ENCODE measurements around the gene CCNJ. TPM values are rescaled to one million over a fixed set of nuclear protein-coding genes. Genes with fewer than 3 reads are reported as not detected.

Gene CCNJ
- total and polyA plus RNA-seq, 2 of the 13 experiments (the other 11 are each of a cell fraction or from before 2014, with no cell fraction given) = 14.1 to 21.5 TPM

DNA sequence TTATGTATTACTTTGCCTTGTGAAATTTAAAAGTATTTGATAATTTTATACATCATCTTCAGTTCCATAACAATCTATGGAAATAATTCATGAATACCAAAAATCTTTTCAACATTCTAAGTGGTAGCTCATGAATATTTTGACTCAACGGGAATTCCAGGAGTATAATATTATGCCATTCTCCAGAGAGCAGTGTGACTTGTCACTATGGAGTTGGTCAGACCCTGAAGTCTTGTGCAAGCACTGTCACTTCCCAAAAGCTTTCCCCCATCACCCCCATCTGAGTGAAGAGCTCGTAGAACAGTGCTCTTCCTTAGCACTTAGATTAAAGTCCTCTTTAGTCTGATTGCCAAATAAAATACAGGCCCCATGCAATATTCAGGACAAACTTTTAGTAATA, 29.4 kb upstream of the CCNJ start (continued):
- TF ChIP-seq TCF7 (IDR thresholded peaks at IDR 0.05; ENCODE audit: low read depth) = no peak

DNA sequence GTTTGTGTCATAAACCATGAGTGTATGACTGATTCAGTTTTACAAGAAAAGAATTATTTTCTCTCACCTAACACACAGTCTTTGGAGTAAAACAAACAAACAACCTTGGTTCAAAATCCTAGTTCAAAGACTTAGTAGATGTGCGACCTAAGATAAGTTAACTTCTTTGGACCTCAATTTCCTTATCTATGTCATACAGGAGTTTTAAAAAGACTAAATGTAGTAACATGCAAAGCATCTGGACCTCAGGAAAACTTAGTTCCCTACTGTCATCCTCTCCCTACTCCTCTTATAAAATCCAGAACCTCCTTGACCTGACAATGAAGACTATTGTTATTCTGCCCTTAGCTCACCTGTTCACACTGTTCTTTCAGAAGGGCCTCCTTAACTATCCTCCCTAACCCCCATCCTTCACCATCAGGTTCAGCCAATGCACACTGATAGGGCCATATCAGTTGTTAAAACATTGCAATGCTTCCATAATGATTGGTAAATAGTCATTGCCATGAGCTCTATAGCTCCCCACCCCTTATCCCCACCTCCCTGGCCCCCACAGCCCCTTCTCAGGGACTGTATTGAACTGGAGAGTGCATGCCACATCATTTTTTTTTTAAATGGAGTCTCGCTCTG, 28.8 kb upstream of the CCNJ start:
- intact Hi-C loops (cut with micrococcal nuclease; ENCODE audit: unreplicated experiment) (no loop called here), in situ Hi-C loops (cut with HindIII; ENCODE audit: extremely low pct_ligation_motif_present, low pct_unique_long_range_greater_than_20kb) (loop anchor here (5.0 kb wide), 2 partner anchors 283 to 323 kb away; no protein-coding TSS in a partner anchor)
- Histone ChIP-seq H2AFZ (ENCODE audit: low read length) (no peak overlapping the region), H3K27ac (ENCODE audit: extremely low read length, insufficient read depth, low read length) (no peak overlapping the region), H3K9me3 (ENCODE audit: low read length) (no peaks in the 10 kb centered on the region), H3K36me3 (replicated peaks in 1 of 2; ENCODE audit: control insufficient read depth in 1 of 2, insufficient read depth in 2 of 2, low read length in 2 of 2) (no peaks in the 10 kb centered on the region), H4K20me1 (ENCODE audit: insufficient read depth, low read length) (no peaks in the 10 kb centered on the region), H3K4me2 (ENCODE audit: low read depth, low read length) (no peak overlapping the region), H3K79me2 (ENCODE audit: insufficient read depth, low read length) (no peaks in the 10 kb centered on the region), H3K9ac (ENCODE audit: insufficient read depth, low read depth, low read length) (no peak overlapping the region), H3K27me3 (ENCODE audit: control insufficient read depth in 1 of 2, insufficient read depth in 2 of 2, low read length in 2 of 2) (no peaks in the 10 kb centered on the region), H3K4me3 (replicated peaks in 1 of 3; ENCODE audit: insufficient read depth in 1 of 3, low read depth in 2 of 3, low read length in 3 of 3) (no peak overlapping the region), H3K4me1 (ENCODE audit: insufficient read depth, low read length) (no peaks in the 10 kb centered on the region)
- ChIA-PET CTCF (ENCODE audit: low intra/inter-chr PET ratio, low total read pairs) (no interaction called here), POLR2A (no interaction called here)
- no TSS peak for BruUV-seq (replicated peaks)
- DNase-seq (ENCODE audit: low spot score) (no peak), FAIRE-seq (no peak), ATAC-seq (no peak)
- TF ChIP-seq SNAPC2 (CRISPR knock-in tag; IDR thresholded peaks at IDR 0.05) (no peak), HOXA3 (CRISPR knock-in tag; IDR thresholded peaks at IDR 0.05) (no peak), ZNF260 (CRISPR knock-in tag; IDR thresholded peaks at IDR 0.05; ENCODE audit: borderline replicate concordance, low read depth) (no peak), ZNF616 (CRISPR knock-in tag; IDR thresholded peaks at IDR 0.05; ENCODE audit: low read depth) (no peak), ARNT2 (CRISPR knock-in tag; IDR thresholded peaks at IDR 0.05; ENCODE audit: low read depth) (no peak), IRF2 (CRISPR knock-in tag; IDR thresholded peaks at IDR 0.05) (no peak), ZNF547 (CRISPR knock-in tag; IDR thresholded peaks at IDR 0.05) (no peak), ZFP36L2 (CRISPR knock-in tag; IDR thresholded peaks at IDR 0.05) (no peak), ZNF713 (CRISPR knock-in tag; IDR thresholded peaks at IDR 0.05) (no peak), SP5 (CRISPR knock-in tag; IDR thresholded peaks at IDR 0.05; ENCODE audit: borderline replicate concordance, low read depth) (no peak), ZFP36 (IDR thresholded peaks at IDR 0.05; ENCODE audit: borderline replicate concordance, low read depth, low read length, partially characterized antibody) (no peak), SP2 (CRISPR knock-in tag; IDR thresholded peaks at IDR 0.05) (no peak), BRCA1 (CRISPR knock-in tag; IDR thresholded peaks at IDR 0.05) (no peak), ZNF460 (CRISPR knock-in tag; IDR thresholded peaks at IDR 0.05; ENCODE audit: borderline replicate concordance) (no peak), CBFB (CRISPR knock-in tag; IDR thresholded peaks at IDR 0.05) (no peak), THYN1 (CRISPR knock-in tag; IDR thresholded peaks at IDR 0.05; ENCODE audit: borderline replicate concordance, low read depth) (no peak)
- TF ChIP-seq, protein P1, sequence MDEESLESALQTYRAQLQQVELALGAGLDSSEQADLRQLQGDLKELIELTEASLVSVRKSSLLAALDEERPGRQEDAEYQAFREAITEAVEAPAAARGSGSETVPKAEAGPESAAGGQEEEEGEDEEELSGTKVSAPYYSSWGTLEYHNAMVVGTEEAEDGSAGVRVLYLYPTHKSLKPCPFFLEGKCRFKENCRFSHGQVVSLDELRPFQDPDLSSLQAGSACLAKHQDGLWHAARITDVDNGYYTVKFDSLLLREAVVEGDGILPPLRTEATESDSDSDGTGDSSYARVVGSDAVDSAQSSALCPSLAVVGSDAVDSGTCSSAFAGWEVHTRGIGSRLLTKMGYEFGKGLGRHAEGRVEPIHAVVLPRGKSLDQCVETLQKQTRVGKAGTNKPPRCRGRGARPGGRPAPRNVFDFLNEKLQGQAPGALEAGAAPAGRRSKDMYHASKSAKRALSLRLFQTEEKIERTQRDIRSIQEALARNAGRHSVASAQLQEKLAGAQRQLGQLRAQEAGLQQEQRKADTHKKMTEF (CRISPR knock-in tag; IDR thresholded peaks at IDR 0.05) = no peak
- TF ChIP-seq, protein P2, sequence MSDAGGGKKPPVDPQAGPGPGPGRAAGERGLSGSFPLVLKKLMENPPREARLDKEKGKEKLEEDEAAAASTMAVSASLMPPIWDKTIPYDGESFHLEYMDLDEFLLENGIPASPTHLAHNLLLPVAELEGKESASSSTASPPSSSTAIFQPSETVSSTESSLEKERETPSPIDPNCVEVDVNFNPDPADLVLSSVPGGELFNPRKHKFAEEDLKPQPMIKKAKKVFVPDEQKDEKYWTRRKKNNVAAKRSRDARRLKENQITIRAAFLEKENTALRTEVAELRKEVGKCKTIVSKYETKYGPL (CRISPR knock-in tag; IDR thresholded peaks at IDR 0.05) = no peak
- 39% methylated on average over 2 of the region's 2 CpGs for WGBS (ENCODE audit: low lambda C conversion rate)

Data from HepG2 (cell line).